HEK293 (cell line): Measurements from ENCODE around the gene PARD3B.

Source experiments
- CTCF ChIA-PET: fragments of 350-600 bp; formaldehyde crosslinking; extraction: SDS; loops from one replicate; lab custom pipeline; 2021; ENCODE audit warnings: antibody characterized with exemption; lab: Yijun Ruan, JAX
- POLR2A ChIA-PET: fragments of 300-600 bp; formaldehyde crosslinking; extraction: SDS; loops from one replicate; lab custom pipeline; 2020; ENCODE audit warnings: antibody characterized with exemption, inconsistent platforms; lab: Yijun Ruan, JAX
- H3K27ac ChIP-seq: fragments of 200-500 bp; sonication (Bioruptor generic); 2 replicates; pipeline ENCODE4 v1.5.1; 2014; ENCODE audit warnings: low read depth, low read length, control low read depth, inconsistent platforms; ENCODE audit errors: extremely low read depth
- H3K36me3 ChIP-seq, 2 experiments: fragments of 200-500 bp in 1 of 2; sonication (Bioruptor generic) in 1 of 2; 1 replicate in 1 of 2; 2 replicates in 1 of 2; pipeline ENCODE4 v1.5.1; 2014 to 2017; ENCODE audit warnings: inconsistent platforms in 2 of 2, low read length in 2 of 2; ENCODE audit not compliant: control insufficient read depth in 2 of 2, insufficient read depth in 1 of 2
- H3K4me1 ChIP-seq: fragments of 200-500 bp; sonication (Bioruptor generic); 2 replicates; pipeline ENCODE4 v1.5.1; 2014; ENCODE audit warnings: mild to moderate bottlenecking, low read length, inconsistent platforms; ENCODE audit not compliant: control insufficient read depth, insufficient read depth
- H3K4me3 ChIP-seq: 2 replicates; pipeline ENCODE4 v1.5.1; 2011; ENCODE audit warnings: low read depth, mild to moderate bottlenecking, control low read depth, low read length, moderate library complexity
- H3K9me3 ChIP-seq: fragments of 200-500 bp; sonication (Bioruptor generic); 2 replicates; pipeline ENCODE4 v1.5.1; 2014; ENCODE audit warnings: low read depth, low read length, inconsistent platforms; ENCODE audit not compliant: control insufficient read depth, insufficient read depth
- FEZF1 ChIP-seq: fragments of 450-650 bp; formaldehyde crosslinking; IDR thresholded peaks from 2 replicates; pipeline ENCODE4 v1.5.1; 2016; ENCODE audit warnings: missing biosample characterization, missing genetic modification characterization
- GLI2 ChIP-seq: fragments of 450-650 bp; formaldehyde crosslinking; IDR thresholded peaks from 2 replicates; pipeline ENCODE4; 2017; ENCODE audit warnings: missing biosample characterization, missing genetic modification characterization, low read depth, borderline replicate concordance
- GLIS1 ChIP-seq: fragments of 450-650 bp; formaldehyde crosslinking; IDR thresholded peaks from 2 replicates; pipeline ENCODE4 v1.5.1; 2016; ENCODE audit warnings: missing biosample characterization, missing genetic modification characterization
- GLIS2 ChIP-seq: fragments of 450-650 bp; formaldehyde crosslinking; IDR thresholded peaks from 2 replicates; pipeline ENCODE4 v1.5.1; 2016; ENCODE audit warnings: missing biosample characterization, missing genetic modification characterization
- INSM2 ChIP-seq: fragments of 450-650 bp; formaldehyde crosslinking; IDR thresholded peaks from 2 replicates; pipeline ENCODE4 v1.5.1; 2016; ENCODE audit warnings: missing biosample characterization, missing genetic modification characterization
- OSR2 ChIP-seq: fragments of 450-650 bp; formaldehyde crosslinking; IDR thresholded peaks from 2 replicates; pipeline ENCODE4 v1.5.1; 2016; ENCODE audit warnings: missing biosample characterization, missing genetic modification characterization
- SCRT1 ChIP-seq: fragments of 450-650 bp; formaldehyde crosslinking; IDR thresholded peaks from 2 replicates; pipeline ENCODE4 v1.5.1; 2016; ENCODE audit warnings: missing biosample characterization, missing genetic modification characterization, borderline replicate concordance
- SP7 ChIP-seq: fragments of 450-650 bp; formaldehyde crosslinking; IDR thresholded peaks from 2 replicates; pipeline ENCODE4 v1.5.1; 2016; ENCODE audit warnings: missing biosample characterization, missing genetic modification characterization
- ZBTB11 ChIP-seq: fragments of 450-650 bp; formaldehyde crosslinking; conservative IDR thresholded peaks from 2 replicates; pipeline ENCODE4 v1.5.1; 2016; ENCODE audit warnings: low read depth, missing biosample characterization, missing genetic modification characterization
- ZBTB21 ChIP-seq: fragments of 450-650 bp; formaldehyde crosslinking; IDR thresholded peaks from 2 replicates; pipeline ENCODE4 v1.5.1; 2017; ENCODE audit warnings: missing biosample characterization, missing genetic modification characterization
- ZBTB6 ChIP-seq: fragments of 450-650 bp; formaldehyde crosslinking; IDR thresholded peaks from 2 replicates; pipeline ENCODE4 v1.5.1; 2017; ENCODE audit warnings: missing biosample characterization, missing genetic modification characterization
- ZNF138 ChIP-seq: fragments of 450-650 bp; formaldehyde crosslinking; IDR thresholded peaks from 2 replicates; pipeline ENCODE4 v1.5.1; 2016; ENCODE audit warnings: missing biosample characterization, missing genetic modification characterization, borderline replicate concordance
- ZNF274 ChIP-seq, 2 experiments: fragments of 200-500 bp in 1 of 2; fragments of 450-650 bp in 1 of 2; sonication (Bioruptor generic) in 1 of 2; formaldehyde crosslinking in 1 of 2; IDR thresholded peaks; 2 replicates each; pipeline versions ENCODE4 v1.5.1 to v1.6.1; 2014 to 2016; ENCODE audit warnings: borderline replicate concordance in 1 of 2, inconsistent platforms in 1 of 2, low read length in 1 of 2, missing biosample characterization in 1 of 2, missing genetic modification characterization in 1 of 2
- ZNF292 ChIP-seq: fragments of 450-650 bp; formaldehyde crosslinking; IDR thresholded peaks from 2 replicates; pipeline ENCODE4 v1.5.1; 2016; ENCODE audit warnings: low read depth, missing biosample characterization, missing genetic modification characterization, borderline replicate concordance
- ZNF302 ChIP-seq: fragments of 450-650 bp; formaldehyde crosslinking; IDR thresholded peaks from 2 replicates; pipeline ENCODE4 v1.5.1; 2016; ENCODE audit warnings: missing biosample characterization, missing genetic modification characterization, low read depth
- ZNF354C ChIP-seq: fragments of 450-650 bp; formaldehyde crosslinking; IDR thresholded peaks from 2 replicates; pipeline ENCODE4 v1.5.1; 2016; ENCODE audit warnings: missing biosample characterization, missing genetic modification characterization, low read depth, borderline replicate concordance
- ZNF366 ChIP-seq: fragments of 450-650 bp; formaldehyde crosslinking; conservative IDR thresholded peaks from 2 replicates; pipeline ENCODE4 v1.5.1; 2016; ENCODE audit warnings: missing biosample characterization, missing genetic modification characterization
- ZNF398 ChIP-seq: fragments of 450-650 bp; formaldehyde crosslinking; IDR thresholded peaks from 2 replicates; pipeline ENCODE4 v1.5.1; 2017; ENCODE audit warnings: missing biosample characterization, missing genetic modification characterization
- ZNF488 ChIP-seq: fragments of 450-650 bp; formaldehyde crosslinking; IDR thresholded peaks from 2 replicates; pipeline ENCODE4 v1.5.1; 2016; ENCODE audit warnings: missing biosample characterization, missing genetic modification characterization
- ZNF530 ChIP-seq: fragments of 450-650 bp; formaldehyde crosslinking; IDR thresholded peaks from 2 replicates; pipeline ENCODE4 v1.5.1; 2016; ENCODE audit warnings: low read depth, missing biosample characterization, missing genetic modification characterization
- ZNF585B ChIP-seq: fragments of 450-650 bp; formaldehyde crosslinking; IDR thresholded peaks from 2 replicates; pipeline ENCODE4 v1.5.1; 2016; ENCODE audit warnings: missing biosample characterization, missing genetic modification characterization
- ZNF654 ChIP-seq: fragments of 450-650 bp; formaldehyde crosslinking; IDR thresholded peaks from 2 replicates; pipeline ENCODE4 v1.5.1; 2016; ENCODE audit warnings: low read depth, missing biosample characterization, missing genetic modification characterization
- ZSCAN4 ChIP-seq: fragments of 450-650 bp; formaldehyde crosslinking; IDR thresholded peaks from 2 replicates; pipeline ENCODE4 v1.5.1; 2017; ENCODE audit warnings: missing biosample characterization, missing genetic modification characterization

PARD3B gene

GRCh38 chr2:204920776-204921175 lies 375.5 kb downstream of the PARD3B start:
- no peak for TF ChIP-seq ZNF488 (tag by site-specific recombination)
- TF ChIP-seq OSR2 (tag by site-specific recombination), result no peak
- TF ChIP-seq ZNF366 (tag by site-specific recombination), result no peak
- TF ChIP-seq ZNF292 (tag by site-specific recombination), result no peak
- no peak for TF ChIP-seq ZNF354C (tag by site-specific recombination)
- no peak for TF ChIP-seq ZNF585B (tag by site-specific recombination)
- no peak for TF ChIP-seq ZNF138 (tag by site-specific recombination)
- no peak for TF ChIP-seq INSM2
- no peak for TF ChIP-seq ZNF530
- no peak for TF ChIP-seq ZNF654 (tag by site-specific recombination)
- TF ChIP-seq SCRT1 (tag by site-specific recombination), result no peak
- TF ChIP-seq GLIS2 (tag by site-specific recombination), result no peak
- TF ChIP-seq ZNF274 (IDR thresholded peaks at IDR 0.05; ENCODE audit: low read length), result no peak
- TF ChIP-seq ZNF274 (tag by site-specific recombination; IDR thresholded peaks at IDR 0.05; ENCODE audit: borderline replicate concordance), result no peak
- no peak for TF ChIP-seq ZNF398 (tag by site-specific recombination)
- CTCF ChIA-PET, result no interaction called here
- H3K4me1 ChIP-seq, result no peaks in the 10 kb centered on the region
- no peaks in the 10 kb centered on the region for H3K9me3 ChIP-seq
- no peak overlapping the region for H3K27ac ChIP-seq
- H3K36me3 ChIP-seq, result no peaks in the 10 kb centered on the region
- POLR2A ChIA-PET, result no interaction called here
- H3K4me3 ChIP-seq, result no peak overlapping the region

GRCh38 chr2:204923957-204924356 lies 378.7 kb downstream of the PARD3B start:
- CTCF ChIA-PET, result interaction anchor here (1.4 kb wide), 1 partner anchor 18 kb away, joined by 3 read pairs; no protein-coding TSS in a partner anchor
- H3K4me1 ChIP-seq, result no peaks in the 10 kb centered on the region
- POLR2A ChIA-PET, result no interaction called here
- no peaks in the 10 kb centered on the region for H3K9me3 ChIP-seq
- H3K4me3 ChIP-seq, result no peak overlapping the region
- no peak overlapping the region for H3K27ac ChIP-seq
- H3K36me3 ChIP-seq, result no peaks in the 10 kb centered on the region
- TF ChIP-seq ZBTB21 (tag by site-specific recombination) (no peak), ZBTB11 (tag by site-specific recombination) (no peak), SP7 (tag by site-specific recombination) (no peak), ZNF354C (tag by site-specific recombination) (no peak), ZBTB6 (no peak), FEZF1 (tag by site-specific recombination) (no peak), ZNF302 (tag by site-specific recombination) (no peak), GLI2 (tag by site-specific recombination) (no peak), ZSCAN4 (tag by site-specific recombination) (no peak), GLIS1 (tag by site-specific recombination) (no peak)
